Esophagus mucosa (tissue), 1 donor: ENCODE results near the gene MMP11. TPM values are rescaled to one million over a fixed set of nuclear protein-coding genes. Genes with fewer than 3 reads are reported as not detected.

Source experiments
- ATAC-seq: fragments of 200-7000 bp; cut with Tn5 transposase; one replicate; pipeline ENCODE4 v1.9.1; 2020
- total RNA-seq: library from RNA; stranded (reverse); gene quantifications from one replicate; pipeline ENCODE4 v1.2.4, GENCODE V29; 2023
- donor health status: DM: yes; HTN: yes; CAD: no.

MMP11 gene
- total RNA-seq, 1 donor from 2014 or later = 1.7 TPM

DNA sequence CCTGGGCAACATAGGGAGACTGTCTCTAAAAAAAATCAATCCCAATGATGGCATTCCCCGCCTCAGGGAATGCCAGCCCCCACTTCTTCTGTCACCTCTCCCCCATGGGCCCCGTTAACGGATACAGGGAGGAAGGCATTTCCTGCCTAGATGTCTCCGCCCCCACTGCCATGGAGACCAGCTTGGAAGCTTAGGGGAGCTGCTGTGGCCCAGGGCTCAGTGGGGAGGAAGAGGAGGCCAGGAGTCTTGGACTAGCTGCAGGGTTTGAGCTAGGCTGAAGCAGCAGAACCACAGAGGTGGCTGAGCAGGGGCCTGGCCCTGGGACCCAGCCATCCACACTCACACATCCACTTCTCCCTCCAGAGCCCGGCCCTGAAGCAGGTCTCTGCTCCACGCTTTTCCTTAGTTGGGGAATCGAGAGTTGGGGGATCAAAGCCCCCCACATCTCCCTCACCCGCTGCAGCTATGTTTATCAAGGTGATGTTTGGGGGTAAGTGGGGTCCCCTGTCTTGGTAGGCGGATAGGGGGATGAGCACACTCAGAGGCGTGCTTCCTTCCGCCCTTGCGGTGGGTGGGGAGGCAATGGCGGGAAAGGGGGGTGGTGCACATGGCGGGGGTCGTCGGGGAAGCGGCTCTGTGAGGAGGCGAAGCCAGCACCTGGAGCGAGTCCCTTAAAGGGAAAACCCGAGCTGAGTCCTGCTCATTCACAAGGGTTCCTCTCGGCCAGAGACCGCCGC, 9.6 kb upstream of the MMP11 start, which contains the start of gene C22orf15:
C22orf15 (plus strand) TSS at position 149 of the 737 bp plus-strand sequence; CDS start at position 466, 317 bp downstream.
- ATAC-seq = no peak

DNA sequence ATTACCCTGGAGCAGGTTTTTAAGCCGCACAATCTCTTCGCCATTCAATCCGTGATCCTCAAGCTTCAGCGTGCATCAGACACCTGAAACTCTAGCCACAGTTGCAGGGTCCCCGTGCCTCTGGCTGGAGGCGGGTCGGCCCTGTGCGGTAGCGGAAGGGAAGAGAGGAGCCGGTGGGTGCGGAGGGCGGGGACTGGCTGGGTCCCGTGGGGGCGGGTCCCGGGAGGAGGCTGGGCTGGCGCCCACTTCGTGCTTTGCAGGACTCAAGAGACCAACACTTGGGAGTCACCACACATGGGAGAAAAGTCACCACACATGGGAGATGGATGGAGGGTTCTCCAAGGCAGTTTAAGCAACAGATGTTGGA, 9.1 kb upstream of the MMP11 start:
- no peak for ATAC-seq

DNA sequence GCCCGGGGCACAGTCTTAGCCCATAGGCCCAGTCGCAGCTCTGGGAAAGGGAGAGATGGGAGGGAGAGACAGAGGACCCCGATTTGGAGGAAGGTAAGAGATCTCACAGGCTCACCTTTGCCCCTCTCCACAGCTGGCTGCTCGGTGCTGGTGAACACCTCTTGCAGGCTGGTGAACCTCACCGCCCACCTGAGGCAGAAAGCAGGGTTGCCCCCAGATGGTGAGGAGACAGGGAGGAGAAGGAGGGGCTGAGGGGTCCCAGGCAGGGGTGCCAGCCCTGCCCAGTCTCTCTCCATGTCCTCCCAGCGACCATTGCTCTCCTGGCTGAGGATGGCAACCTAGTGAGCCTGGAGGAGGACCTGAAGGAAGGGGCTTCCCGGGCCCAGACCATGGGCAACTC, 8.7 kb upstream of the MMP11 start:
- no peak for ATAC-seq

DNA sequence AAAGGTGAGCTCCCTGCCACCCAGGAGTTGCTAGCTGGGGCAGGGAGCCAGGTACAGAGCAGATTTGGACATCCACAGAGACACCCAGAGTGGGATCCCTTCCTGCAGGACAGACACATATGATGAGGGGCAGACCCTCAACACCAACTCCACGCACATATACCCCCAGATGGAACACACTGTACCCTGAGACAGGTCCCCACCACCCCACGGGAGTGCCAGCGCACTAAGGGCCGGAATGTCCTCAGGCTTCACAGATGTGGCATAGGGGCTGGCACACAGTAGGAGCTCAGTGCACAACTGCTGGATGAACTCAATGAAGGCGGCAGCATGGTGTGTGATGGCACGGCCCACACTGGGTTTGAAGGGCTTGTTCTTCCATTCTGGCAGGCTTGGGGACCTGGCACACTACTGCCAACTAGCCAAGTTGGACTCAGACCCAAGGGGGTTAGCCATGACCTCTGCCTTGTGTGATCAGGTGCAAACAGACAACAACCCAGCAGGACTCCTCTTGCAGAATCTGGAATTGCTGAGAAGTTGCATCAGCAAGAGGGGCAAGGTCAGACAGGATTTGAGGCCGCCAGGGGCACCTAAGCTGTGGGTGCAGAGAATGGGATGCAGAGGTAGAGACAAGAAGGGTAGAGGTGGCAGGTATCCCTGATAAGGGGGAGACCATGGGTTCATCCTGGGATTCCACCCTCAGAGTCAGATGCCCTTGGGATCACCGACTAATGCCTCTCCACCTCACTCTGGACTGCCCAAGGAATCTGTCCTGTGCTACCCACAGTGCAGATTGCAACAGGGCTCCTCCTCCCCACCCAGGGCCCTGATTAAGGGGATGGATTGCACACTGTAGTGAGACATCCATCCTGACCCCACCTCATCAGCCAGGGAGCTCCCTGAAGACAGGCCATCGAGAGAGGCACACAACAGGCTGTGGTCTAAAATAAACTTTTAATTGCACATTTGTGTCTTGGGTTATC, 7.5 kb upstream of the MMP11 start:
- no peak for ATAC-seq

DNA sequence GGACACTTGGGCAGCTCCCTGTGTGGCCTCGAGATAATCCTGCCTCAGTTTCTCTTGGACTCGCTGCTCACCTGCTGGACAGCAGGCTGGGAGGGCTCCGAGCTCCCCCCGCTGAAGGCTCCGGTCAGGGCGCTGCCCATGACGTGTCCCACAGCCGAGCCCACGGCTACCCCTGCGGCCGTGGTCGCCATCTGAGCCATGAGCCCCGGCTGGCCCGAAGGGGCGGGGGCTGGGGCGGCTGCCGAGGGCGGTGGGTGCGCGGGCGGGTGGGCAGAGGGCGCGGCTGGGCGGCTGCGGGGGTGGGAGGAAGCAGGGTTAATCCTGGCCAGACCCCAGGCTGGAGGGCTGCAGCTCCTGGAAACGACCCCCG, 5.4 kb upstream of the MMP11 start:
- no peak for ATAC-seq

DNA sequence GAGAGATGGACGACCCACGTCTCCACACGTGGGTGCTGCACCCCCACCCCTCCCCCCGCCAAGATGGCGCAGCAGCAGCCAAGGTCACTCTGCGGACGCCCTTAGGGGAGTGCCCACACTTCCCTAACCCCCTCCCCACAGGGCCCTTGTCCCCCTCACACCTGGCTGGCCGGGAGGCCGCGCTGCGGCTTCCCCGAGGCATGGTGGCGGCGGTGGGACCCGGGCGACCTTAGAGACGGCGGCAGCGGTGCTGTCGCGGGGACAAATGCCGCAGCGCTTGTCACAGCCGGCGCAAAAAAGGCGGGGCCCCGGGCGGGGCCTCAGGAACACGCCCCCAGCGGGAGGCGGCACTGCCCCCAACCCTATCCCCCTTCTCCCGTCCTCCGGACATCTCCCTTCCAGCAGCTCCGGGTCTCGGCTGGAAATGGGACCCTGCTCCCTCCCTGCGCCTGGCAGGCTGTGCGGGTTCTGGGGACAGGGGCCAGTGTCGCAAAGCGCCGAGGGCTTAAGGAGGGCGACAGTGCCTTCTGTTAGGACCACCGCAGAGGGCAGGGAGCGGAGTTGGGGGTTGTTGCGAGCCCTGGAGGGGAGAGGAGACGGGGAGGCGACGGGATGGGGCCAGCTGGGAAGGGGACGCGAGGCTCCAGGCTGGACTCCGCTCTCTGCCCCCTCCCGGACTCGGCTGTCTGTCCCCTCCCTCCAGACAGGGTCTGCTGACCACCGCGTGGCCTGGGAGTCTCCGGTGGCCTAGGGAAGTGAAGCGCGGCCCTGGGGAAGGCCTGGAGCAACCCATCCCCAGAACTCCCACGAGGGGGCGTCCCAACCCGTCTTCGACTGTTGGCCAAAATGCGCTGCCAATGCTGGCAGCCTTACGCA, 4.7 kb upstream of the MMP11 start, which contains the start of gene CHCHD10:
CHCHD10 (minus strand) TSS at position 300 of the 876 bp plus-strand sequence; CDS start at position 202, 98 bp downstream.
- peak; percentile 61 for ATAC-seq

DNA sequence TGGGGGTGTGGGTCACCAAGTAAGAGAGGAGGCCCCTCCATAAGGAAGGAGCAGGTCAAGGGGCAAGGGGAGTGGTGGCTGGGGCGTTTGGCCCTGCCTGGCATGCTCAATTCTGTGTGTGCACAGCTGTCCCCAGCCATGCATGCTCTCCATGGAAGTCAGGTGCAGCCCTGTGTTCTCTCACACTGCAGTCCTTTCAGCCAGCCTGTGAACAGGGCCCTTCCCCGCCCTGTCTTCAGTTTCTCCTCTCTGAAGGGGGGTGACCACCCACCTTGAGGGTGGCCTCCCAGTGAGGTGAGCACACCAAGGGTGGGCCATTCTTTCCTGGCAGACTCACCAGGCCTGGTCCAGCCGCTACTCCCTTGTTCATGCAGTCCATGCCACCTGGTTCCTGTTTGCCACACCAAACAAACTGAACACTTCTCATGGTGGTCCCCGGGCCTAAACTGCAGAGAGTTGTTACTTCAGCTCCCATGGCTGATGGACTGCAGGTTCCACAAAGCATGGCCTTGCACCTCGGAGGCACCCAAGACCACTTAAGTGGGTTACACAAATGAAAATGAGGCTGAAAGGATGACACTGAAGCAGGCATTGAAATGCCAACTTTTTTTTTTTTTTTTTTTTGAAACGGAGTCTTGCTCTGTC, 3.2 kb upstream of the MMP11 start:
- ATAC-seq = no peak

DNA sequence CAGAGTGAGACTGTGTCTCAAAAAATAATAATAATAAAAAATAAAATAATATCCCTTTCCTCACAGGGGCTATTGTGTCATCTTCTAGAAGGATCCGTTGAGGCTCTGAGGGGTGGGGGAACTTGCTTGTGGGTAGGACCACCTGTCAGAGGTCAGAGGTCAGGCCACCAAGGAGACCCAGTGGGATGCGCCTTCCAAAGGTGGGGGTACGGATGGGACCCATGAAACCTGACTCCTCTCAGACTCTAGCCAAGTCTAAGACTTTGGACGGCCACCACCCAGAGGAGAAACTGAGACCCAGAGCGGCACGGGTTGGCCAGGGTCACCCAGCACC, 367 bp upstream of the MMP11 start:
- no peak for ATAC-seq

DNA sequence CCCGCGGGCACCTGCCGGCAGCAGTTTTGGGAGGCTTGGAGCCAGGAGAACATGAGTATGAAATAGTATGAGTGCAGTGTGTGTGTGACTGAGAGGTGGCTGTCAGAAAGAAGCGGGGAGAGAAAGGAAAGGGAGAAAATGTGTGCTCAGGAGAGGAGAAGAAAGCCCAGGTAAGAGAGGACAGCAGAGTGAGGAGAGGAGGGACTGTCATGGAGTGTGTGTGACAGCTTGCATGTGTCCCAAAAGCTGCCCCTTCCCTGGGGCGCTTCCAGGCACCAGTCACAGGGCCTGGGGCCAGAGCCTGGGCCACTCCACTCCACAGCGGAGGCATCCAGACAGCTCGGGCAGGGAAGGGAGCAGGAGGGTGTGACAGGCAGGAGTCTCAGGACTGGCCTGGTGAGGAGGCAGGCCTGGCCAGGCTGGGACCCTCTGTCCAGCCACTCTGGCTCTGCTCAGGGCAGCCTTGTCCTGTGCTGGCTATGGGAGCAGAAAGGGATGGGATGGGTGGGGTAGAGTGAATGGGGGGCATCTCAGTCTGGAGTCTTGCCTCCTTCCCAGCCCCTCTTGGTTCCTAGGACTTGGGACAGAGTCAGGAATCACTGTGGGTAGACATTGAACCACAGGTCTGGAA, 949 bp downstream of the MMP11 start:
- peak; percentile 12 for ATAC-seq

DNA sequence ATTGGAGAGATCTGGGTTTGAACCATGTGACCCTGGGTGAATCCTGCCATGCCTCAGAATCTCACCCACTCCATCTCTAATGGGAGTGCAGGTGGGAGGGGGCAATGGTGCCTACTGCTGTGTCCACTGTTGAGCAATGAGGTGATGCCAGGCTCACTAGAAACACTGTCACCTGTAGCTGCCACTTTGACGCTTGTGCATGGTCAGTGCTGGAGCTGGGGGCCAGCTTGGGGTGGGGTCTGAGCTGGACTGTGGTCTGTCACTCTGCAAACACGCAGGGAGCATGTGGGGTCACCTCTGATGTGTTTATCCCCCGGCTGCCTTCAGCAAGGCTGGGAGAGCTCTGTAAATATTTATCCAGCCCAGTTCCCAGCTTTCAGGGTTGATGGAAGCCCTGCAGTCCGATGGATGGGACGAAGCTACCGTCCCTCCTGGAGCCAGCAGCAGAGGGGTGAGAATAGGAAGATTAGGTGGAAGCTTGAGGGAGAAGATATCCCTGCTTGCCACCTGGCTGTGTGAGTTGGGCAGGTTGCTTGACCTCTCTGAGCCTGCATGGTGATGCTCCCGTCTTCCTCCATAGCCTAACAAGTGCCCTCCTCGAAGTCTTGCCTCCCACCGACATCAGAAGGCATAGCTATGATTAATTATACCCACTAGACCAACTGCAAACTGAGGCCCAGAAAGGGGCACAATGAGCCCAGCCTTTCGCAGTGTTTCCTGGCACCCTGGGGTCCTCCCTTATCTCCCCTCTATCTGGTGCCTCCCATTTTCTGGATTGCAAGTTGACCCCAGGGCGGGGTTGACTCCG, 1.7 kb downstream of the MMP11 start:
- no peak for ATAC-seq

DNA sequence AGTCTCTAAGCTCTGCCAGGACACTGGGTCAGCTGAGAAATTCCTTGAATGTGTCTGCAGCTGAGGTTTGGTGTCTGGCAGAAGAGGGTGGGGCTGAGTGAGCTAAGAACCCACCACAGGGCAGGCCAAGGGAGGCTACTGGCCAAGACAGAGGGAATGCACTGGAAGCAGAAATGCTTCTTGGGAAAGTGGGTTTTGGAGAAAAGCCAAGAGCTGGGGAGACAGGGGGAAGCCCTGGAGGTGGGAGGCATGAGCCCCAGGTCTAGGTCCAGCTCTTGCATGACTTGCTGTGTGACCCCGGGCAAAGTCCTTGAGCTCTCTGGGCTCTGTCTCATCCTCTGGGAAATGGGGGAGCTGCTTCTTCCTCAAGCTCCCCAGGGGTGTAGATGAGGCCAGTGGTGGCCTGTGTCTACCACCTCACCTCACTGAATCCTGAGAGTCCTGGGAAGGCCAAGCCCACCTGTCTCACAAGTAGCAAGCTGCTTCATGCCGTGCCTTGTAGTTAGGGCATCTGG, 2.3 kb downstream of the MMP11 start:
- no peak for ATAC-seq

DNA sequence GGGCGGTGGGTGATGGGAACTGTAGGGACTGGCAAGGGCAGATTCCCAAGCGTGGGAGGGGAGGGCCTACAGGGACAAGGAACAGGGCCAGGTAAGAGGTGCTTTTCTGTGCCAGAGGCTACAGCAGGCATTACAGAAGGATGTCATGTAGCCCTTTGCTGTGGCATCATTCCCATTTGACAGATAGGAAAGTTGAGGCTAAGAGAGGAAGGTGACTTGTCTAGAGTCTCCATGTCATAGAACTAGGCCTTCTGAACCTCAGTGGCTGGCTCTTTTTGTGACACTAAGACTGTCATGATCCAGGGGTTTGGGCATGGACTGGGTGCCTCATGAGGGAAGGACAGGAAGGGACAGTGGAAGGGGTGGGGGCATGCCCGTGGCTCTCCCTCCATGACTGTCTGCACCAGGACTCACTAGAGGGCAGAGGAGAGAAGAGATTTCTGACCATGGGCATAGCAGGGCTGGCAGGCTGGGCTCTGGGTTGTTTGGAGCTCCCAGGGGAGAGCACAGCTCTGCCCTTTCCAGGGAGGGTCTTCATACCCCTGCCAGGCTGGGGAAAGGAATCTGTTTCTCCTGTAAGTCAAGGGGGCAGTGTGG, 3.2 kb downstream of the MMP11 start:
- no peak for ATAC-seq

DNA sequence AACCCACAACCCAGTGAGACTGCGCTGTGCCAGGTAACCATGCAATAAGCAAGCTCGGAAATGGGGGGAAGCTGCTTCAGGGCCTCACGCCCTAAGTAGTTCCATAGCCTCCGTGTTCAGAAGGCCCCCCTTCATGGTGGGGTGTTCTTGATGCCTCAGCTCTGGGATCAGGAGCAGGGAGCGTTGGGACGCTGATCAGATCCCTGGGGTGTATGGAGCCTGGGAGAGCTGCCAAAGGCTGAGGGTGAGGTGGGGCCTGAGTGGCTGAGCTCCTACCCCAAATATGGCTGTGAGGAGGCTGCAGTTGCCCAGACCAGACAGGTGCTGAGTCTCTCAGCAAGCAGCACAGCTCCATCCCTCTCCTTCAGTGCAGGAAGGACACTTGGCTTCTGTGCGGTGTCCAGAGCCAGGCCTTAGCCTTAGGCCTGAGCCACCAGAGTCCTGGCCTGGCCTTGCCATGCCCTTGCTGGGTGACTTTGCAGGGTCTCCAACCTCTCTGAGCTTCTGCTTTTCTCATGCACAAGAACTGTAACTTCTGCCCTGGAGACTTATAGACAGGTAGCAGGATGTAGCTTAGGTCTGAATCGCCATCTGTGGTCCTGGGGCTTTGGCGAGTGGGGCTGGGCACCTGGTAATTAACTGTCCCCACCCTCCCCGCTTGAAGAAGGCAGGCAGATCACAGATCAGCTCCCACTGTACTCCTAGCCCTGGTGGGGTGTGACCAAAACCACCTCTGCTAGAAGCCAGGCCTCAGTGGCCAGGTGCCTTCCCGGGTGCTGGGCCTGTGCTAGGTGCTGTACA, 5.3 kb downstream of the MMP11 start:
- ATAC-seq = no peak

DNA sequence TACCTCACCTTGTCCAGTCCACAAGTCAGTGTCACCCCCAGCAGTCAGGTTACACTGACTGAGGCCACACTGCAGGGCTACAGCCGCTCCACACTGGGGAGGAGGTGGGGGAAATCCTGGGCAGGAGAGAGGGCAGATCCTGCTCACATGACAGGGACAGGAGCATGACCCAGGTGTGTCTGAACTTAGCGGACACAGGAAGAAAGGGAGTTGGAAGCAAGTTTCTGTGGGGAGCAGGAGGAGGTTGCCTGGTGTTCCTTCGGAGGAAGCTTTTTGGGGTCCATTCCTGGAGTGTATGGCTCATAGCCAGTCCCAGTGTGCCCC, 5.9 kb downstream of the MMP11 start:
- no peak for ATAC-seq

DNA sequence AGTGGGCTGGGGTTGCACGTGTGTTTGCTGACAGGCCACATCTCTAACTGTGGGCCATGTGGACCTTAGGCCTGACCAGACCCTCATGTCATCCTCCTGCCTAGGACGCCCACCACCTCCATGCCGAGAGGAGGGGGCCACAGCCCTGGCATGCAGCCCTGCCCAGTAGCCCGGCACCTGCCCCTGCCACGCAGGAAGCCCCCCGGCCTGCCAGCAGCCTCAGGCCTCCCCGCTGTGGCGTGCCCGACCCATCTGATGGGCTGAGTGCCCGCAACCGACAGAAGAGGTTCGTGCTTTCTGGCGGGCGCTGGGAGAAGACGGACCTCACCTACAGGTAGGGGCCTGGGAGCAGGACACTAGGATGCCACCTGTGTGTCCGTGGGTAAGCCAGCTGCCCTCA, 6.4 kb downstream of the MMP11 start:
- no peak for ATAC-seq

DNA sequence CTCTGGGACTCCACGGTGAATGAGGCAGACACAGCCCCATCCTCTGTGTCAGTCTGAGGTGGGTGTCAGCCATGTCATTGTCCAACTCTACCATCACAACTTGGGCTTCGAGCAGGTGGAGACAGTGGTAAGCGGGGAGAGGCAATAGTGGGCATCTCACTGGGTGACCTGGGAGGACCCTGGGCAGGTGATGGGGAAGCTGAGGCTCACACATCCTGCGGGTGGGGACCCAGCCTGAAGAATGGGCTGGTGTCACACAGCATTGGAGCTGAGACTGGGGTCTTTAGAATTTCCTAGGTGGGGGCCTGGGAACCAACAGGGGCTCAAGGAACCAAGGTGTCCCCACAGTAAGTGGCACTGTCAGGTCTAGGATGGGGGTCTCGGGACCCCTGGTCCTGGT, 7.1 kb downstream of the MMP11 start:
- ATAC-seq = no peak

DNA sequence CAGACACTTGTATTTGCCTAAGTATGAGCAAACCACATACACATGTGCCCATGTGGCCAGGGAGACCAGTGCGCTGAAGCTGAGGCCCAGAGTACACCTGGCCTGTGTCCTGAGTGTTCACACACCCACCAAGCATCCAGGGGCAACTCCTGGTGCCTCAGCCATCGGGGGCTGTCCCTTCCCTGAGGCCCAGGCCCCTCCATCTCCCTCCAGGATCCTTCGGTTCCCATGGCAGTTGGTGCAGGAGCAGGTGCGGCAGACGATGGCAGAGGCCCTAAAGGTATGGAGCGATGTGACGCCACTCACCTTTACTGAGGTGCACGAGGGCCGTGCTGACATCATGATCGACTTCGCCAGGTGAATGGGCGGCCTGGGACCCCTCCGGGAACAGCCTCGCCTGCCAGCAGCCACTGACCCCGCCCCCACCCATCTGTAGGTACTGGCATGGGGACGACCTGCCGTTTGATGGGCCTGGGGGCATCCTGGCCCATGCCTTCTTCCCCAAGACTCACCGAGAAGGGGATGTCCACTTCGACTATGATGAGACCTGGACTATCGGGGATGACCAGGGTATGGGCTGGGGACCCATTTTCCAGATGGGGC, 7.6 kb downstream of the MMP11 start:
- no peak for ATAC-seq

DNA sequence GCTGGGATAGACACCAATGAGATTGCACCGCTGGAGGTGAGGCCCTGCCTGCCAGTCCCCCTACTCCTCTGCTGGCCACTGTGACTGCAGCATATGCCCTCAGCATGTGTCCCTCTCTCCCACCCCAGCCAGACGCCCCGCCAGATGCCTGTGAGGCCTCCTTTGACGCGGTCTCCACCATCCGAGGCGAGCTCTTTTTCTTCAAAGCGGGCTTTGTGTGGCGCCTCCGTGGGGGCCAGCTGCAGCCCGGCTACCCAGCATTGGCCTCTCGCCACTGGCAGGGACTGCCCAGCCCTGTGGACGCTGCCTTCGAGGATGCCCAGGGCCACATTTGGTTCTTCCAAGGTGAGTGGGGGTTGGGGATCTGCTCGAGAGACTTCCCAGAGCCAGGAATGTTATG, 8.4 kb downstream of the MMP11 start:
- ATAC-seq = no peak
